Embryonic facial prominence (tissue), 1 donor: Measurements from ENCODE around the gene YEATS4.

Experiments used
- DNase-seq: peaks from one replicate; pipeline ENCODE4 v3.0.0-alpha.2; 2016; ENCODE audit errors: extremely low spot score

Gene YEATS4

DNA sequence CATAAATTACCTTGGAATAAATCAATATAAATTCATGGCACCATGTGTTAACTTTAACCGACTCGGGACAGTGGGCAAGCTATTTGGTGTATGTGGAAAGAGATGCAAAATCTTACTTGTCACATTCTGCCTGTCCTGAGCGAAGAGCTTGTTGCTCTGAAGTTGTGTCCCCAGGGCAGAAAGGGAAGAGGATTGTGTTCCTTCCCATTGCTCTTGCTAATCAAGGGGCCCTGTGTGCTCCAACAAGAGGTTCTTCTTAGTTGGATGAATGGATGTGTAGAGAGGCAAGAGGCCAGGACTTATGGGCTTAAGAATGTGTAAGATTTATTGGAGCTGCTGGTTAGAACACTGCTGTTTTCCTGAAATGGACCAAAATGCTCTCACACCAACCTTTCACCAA is 74.1 kb downstream of the YEATS4 start:
- DNase-seq: no peak

DNA sequence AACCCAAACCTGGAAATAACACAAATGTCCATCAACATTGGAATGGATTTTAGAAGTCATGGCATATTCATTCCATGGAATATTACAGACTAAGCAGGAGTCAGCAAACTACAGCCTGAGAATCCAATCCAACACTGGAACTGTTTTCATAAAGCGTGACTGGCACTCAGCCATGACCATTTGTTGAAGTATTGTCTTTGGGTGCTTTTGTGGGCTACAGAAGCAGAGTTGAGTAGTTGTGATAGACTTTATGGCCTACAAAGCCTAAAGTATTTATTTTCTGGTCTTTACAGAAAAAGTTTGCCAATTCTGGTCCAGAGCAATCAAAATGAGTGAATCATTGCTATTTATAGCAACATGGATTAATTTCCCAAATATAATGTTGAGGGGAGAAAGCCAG is 76.1 kb downstream of the YEATS4 start:
- DNase-seq: no peak

DNA sequence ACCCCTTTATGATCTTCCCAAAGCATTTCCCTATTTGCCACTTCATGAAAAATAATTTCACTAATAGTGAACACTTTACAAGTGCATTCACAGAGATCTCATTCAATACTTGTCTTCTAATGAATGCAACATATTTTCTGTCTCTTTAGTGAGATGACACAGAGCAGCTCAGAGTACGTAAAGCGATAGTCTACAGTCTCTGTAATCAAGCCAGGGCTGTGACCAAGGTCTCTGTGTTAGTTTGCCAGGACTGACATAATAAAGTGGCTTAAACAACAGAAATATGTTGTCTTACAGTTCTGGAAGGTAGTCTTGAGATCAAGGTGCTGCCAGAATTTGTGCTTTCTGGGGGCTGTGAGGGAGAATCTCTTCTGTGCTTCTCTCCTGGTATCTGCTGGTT is 77.5 kb downstream of the YEATS4 start:
- DNase-seq: no peak

DNA sequence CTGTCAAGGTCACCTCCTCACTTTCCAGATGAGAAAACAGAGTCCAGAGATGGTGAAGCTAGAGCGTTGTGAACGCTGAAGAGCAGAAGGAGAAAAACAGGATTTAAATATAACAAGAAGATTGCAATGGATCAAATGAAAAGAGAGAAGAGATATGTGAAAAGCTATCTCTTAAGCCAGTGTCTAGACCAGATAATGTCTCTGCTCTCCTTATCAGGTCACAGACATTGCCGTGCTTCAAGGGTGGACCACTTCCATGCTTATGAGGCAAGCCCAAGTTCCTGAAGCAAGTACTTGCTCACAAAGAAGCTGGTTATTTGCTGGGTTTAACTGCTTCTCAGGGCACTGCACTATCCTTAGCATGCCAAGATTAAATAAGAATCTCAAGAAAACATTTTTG is 79.0 kb downstream of the YEATS4 start:
- no peak for DNase-seq

DNA sequence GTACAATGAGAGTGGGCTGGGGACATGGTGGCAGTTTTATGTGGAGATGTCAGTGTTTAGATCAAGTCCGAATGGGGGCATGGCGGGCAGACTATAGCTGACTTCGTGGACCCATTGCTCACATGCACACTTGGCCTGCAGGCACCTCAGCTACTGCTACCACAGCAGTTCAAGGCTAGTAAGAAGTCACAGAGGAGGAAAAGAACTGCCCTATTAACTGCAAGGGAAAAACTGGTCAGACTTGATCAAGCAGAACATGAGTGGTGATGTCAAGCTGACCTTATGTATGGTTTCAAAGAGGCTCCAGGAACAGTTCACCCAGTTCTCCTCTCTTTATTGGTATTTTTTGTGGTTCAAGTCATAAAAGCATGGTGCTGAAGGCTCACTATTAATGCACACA is 80.5 kb downstream of the YEATS4 start:
- no peak for DNase-seq
